Measurements from ENCODE around the gene C18orf54. TPM values are rescaled to one million over a fixed set of nuclear protein-coding genes. Genes with fewer than 3 reads are reported as not detected.

The C18orf54 gene
- total RNA-seq, 1 donor from 2014 or later: 2.6 TPM

GRCh38 chr18:54411781-54412180, 54.1 kb downstream of the C18orf54 start:
- H3K4me3 ChIP-seq (ENCODE audit: low read length in 3 of 3): no peak overlapping the region
- no peaks in the 10 kb centered on the region for H3K36me3 ChIP-seq (ENCODE audit: control insufficient read depth in 3 of 3, insufficient read depth in 3 of 3, low read length in 3 of 3)
- no peaks in the 10 kb centered on the region for H3K27me3 ChIP-seq (ENCODE audit: control insufficient read depth in 3 of 3, insufficient read depth in 3 of 3, low read length in 3 of 3)
- no peak overlapping the region for H3K9ac ChIP-seq (ENCODE audit: low read depth in 1 of 3, low read length in 3 of 3)
- no peak overlapping the region for H3K27ac ChIP-seq (ENCODE audit: low read depth, low read length)
- no peaks in the 10 kb centered on the region for H3K4me1 ChIP-seq (ENCODE audit: control insufficient read depth in 3 of 3, insufficient read depth in 3 of 3, low read length in 3 of 3)
- H3K9me3 ChIP-seq (ENCODE audit: control insufficient read depth in 3 of 3, low read length in 3 of 3): peaks cover 0 to 3% (median 0%) of the 10 kb centered on the region in 3 donors

- Histone ChIP-seq H3K27ac (ENCODE audit: low read depth, low read length) (no peak overlapping the region), H3K27me3 (ENCODE audit: control insufficient read depth in 3 of 3, insufficient read depth in 3 of 3, low read length in 3 of 3) (no peaks in the 10 kb centered on the region), H3K9ac (ENCODE audit: low read depth in 1 of 3, low read length in 3 of 3) (no peak overlapping the region), H3K4me3 (ENCODE audit: low read length in 3 of 3) (no peak overlapping the region), H3K36me3 (ENCODE audit: control insufficient read depth in 3 of 3, insufficient read depth in 3 of 3, low read length in 3 of 3) (no peaks in the 10 kb centered on the region), H3K4me1 (ENCODE audit: control insufficient read depth in 3 of 3, insufficient read depth in 3 of 3, low read length in 3 of 3) (no peaks in the 10 kb centered on the region), H3K9me3 (ENCODE audit: control insufficient read depth in 3 of 3, low read length in 3 of 3) (peaks cover 0 to 3% (median 0%) of the 10 kb centered on the region in 3 donors)
Observed at GRCh38 chr18:54415086-54415485, 57.4 kb downstream of the C18orf54 start.

- H3K4me1 ChIP-seq (ENCODE audit: control insufficient read depth in 3 of 3, insufficient read depth in 3 of 3, low read length in 3 of 3): no peaks in the 10 kb centered on the region
- no peaks in the 10 kb centered on the region for H3K27me3 ChIP-seq (ENCODE audit: control insufficient read depth in 3 of 3, insufficient read depth in 3 of 3, low read length in 3 of 3)
- no peak overlapping the region for H3K4me3 ChIP-seq (ENCODE audit: low read length in 3 of 3)
- no peaks in the 10 kb centered on the region for H3K36me3 ChIP-seq (ENCODE audit: control insufficient read depth in 3 of 3, insufficient read depth in 3 of 3, low read length in 3 of 3)
- peaks cover 0 to 3% (median 0%) of the 10 kb centered on the region in 3 donors for H3K9me3 ChIP-seq (ENCODE audit: control insufficient read depth in 3 of 3, low read length in 3 of 3)
- no peak overlapping the region for H3K9ac ChIP-seq (ENCODE audit: low read depth in 1 of 3, low read length in 3 of 3)
- H3K27ac ChIP-seq (ENCODE audit: low read depth, low read length): no peak overlapping the region
Observed at GRCh38 chr18:54416436-54416835, 58.7 kb downstream of the C18orf54 start.

GRCh38 chr18:54423831-54424230, 66.1 kb downstream of the C18orf54 start:
- H3K4me3 ChIP-seq (ENCODE audit: low read length in 3 of 3): no peak overlapping the region
- no peaks in the 10 kb centered on the region for H3K36me3 ChIP-seq (ENCODE audit: control insufficient read depth in 3 of 3, insufficient read depth in 3 of 3, low read length in 3 of 3)

GRCh38 chr18:54426085-54426665, 68.5 kb downstream of the C18orf54 start:
- Histone ChIP-seq H3K9me3 (ENCODE audit: control insufficient read depth in 3 of 3, low read length in 3 of 3) (no peaks in the 10 kb centered on the region), H3K4me3 (ENCODE audit: low read length in 3 of 3) (no peak overlapping the region), H3K9ac (ENCODE audit: low read depth in 1 of 3, low read length in 3 of 3) (no peak overlapping the region), H3K4me1 (ENCODE audit: control insufficient read depth in 3 of 3, insufficient read depth in 3 of 3, low read length in 3 of 3) (no peaks in the 10 kb centered on the region), H3K27ac (ENCODE audit: low read depth, low read length) (no peak overlapping the region), H3K27me3 (ENCODE audit: control insufficient read depth in 3 of 3, insufficient read depth in 3 of 3, low read length in 3 of 3) (peaks cover 0 to 2% (median 0%) of the 10 kb centered on the region in 3 donors), H3K36me3 (ENCODE audit: control insufficient read depth in 3 of 3, insufficient read depth in 3 of 3, low read length in 3 of 3) (no peaks in the 10 kb centered on the region)

More at GRCh38 chr18:54423831-54424230, 66.1 kb downstream of the C18orf54 start:
- Histone ChIP-seq H3K9me3 (ENCODE audit: control insufficient read depth in 3 of 3, low read length in 3 of 3) (no peaks in the 10 kb centered on the region), H3K27ac (ENCODE audit: low read depth, low read length) (no peak overlapping the region), H3K9ac (ENCODE audit: low read depth in 1 of 3, low read length in 3 of 3) (no peak overlapping the region), H3K27me3 (ENCODE audit: control insufficient read depth in 3 of 3, insufficient read depth in 3 of 3, low read length in 3 of 3) (peaks cover 0 to 2% (median 0%) of the 10 kb centered on the region in 3 donors), H3K4me1 (ENCODE audit: control insufficient read depth in 3 of 3, insufficient read depth in 3 of 3, low read length in 3 of 3) (no peaks in the 10 kb centered on the region)

Small RNA genes lying within 50 kb of the gene (small RNA-seq; reads per million reads assigned to genes)
- not detected for gene SNRPGP2

Other genes starting within 250 kb of the C18orf54 start
- 12.5 TPM for gene MBD2, start 133.2 kb upstream of the C18orf54 start, total RNA-seq
- gene POLI, start 88.4 kb upstream of the C18orf54 start, total RNA-seq: 47.5 TPM
- gene STARD6, start within 50 bp of the C18orf54 start, total RNA-seq: not detected
- not detected for gene DYNAP, start 233.3 kb downstream of the C18orf54 start, total RNA-seq

Data from skeletal muscle tissue (tissue), 5 donors.